ENCODE results near the gene TAGAP.
"Not testable (repeated sequence)": the region's sequence is repeated elsewhere in the genome, so short reads cannot be mapped to it uniquely, and the experiment has no call there.

TAGAP gene

DNA sequence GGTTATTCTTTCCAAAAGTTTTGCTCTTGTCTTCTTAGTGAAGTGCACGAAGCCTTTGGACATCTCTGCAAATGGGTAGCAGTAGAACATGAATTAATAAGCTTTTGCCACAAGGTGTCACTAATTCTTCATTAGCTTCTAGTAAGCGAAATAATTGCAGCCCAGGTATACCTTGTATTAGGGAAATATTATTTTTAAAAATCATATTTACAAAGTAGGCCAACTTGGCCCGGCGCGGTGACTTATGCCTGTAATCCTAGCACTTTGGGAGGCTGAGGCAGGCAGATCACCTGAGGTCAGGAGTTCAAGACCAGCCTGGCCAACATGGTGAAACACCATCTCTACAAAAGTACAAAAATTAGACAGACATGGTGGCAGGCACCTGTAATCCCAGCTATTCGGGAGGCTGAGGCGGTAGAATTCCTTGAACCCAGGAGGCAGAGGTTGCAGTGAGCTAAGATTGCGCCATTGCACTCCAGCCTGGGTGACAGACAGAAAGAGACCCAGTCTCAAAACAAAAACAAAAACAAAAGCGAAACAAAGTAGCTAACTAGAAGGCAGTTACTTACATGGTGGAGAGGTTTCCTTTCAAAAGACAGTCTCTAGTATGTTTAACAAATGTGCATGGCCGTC, 36.0 kb downstream of the TAGAP start:
- DNase-seq: peak; percentile 61

DNA sequence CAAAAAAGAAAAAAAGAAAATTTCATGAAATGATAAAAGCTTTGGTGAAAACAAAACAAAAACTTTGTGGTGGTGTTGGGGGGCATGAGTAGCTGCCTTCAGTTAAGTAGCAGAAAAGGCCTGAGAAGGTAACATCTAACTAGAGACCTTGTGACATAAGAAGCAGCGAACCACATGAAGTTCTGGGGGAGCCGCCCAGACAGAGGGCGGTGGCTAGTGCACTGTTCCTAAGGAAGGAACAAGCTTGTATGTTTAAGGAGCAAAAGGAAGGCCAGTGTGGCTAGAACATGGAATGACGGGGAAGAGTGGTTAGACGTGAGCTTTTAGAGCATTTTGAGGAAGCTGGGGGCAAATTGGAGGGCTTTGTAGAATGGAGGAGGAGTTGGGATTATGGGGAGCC, 37.3 kb downstream of the TAGAP start:
- DNase-seq: no peak

DNA sequence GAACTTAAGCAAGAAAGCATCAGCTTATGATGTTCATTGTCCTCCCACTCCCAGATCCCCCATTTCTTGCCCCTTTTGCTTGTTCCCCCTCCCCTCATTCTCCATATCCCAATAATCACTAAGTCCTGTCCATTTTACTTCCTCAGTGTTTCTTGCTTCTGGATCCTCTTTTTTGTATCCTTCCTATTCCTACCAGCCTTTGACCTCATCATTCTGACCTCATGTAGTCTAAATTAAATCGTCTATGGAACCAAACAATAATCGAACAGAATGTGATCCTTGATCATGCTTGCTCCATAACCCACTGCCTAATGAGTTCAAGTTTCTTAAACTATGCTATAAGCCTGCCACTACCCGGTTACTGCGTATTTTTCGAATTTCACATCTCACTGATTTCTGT, 39.4 kb downstream of the TAGAP start:
- DNase-seq: no peak

DNA sequence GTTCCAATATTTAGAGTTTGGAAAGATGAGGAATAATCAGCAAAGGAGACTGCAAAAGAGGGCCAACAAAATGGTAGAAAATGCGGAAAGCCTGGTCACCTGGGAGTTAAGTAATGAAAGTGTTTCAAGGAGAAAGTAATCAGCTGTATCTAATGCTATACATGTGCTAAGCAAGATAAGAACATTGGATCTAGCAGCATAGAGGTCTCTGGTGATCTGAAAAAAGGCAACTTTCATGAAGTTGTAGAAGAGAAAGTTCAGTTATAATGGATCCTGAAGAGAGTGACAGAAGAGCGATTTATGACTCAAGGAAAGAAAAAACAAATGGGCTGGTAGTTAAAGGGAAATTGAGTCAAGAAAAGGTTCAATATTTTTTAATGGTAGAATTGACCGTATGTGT, 40.2 kb downstream of the TAGAP start:
- no peak for DNase-seq

DNA sequence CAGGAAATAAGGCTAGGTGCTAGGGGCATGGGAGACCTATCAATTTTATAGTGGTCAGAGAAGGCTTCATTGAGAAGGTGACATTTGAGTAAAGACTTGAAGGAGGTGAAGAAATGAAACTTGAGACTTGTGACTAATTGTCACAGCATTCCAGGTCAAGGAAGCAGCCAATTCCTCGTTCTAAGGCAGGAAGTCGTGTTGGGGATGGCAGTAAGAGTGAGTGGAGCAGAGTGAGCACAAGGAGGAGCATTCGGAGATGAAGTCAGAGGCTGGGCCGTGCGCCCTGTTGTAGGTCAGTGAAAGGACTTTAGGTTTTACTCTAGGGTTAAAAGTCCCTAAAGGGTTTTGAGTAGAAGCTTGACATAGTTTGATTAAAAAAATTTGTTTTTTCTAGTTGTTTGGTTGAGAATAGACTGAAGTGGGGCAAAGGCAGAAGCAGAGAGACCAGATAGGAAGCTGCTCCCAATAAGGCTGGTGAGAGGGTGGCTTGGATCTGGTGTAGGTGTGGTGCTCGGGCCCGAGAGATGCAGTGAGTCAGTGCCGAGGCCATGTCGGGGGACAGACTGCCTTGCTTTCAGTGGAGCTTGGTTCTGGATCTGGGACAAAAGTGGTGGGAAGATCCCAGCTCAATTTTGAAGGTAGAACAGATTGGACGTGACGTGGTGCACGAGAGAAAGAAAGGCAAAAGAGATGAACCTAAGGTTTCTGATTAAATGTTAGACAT, 42.2 kb downstream of the TAGAP start:
- DNase-seq: no peak

DNA sequence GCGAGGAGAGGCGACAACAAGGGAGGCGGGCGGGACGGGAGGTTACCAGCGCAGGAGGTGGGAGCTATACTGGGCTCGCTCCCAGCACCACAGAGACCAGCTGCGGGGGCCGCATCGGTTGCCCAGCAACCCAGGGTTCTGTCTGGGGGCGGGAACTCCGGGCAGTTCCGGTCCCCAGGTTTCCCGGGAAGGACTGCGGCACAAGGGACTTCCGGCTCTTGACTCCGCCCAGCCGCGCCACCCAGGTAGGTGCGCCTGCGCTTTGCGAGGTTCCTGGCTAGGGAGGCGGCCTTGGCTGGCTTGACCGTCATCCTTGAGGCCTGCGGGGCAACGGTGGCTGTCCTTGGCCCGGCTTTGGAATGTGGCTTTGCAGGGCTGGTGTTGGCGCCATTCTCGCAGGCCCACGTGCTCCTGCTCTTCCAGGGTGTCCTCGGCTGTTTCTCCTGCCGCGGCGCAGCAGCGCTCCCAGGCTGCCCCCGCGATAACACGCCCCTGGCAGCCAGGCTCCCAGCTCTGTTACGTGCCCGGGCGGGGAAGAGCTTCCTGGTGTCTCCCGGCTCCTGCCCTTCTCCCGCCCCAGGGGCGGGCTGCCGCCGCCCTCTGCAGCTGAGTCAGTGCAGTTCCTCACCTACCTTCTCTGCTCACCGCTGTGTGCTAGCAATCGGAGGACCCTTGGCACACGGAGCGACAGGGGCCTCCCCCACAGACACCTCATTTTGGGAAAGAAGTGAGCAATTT, 45.0 kb downstream of the TAGAP start, which contains the start of gene RSPH3:
Gene RSPH3 (minus strand): TSS at position 537 of the 738 bp plus-strand sequence. CDS start 652 bp downstream, outside the sequence.
- peak; percentile 97 for DNase-seq

DNA sequence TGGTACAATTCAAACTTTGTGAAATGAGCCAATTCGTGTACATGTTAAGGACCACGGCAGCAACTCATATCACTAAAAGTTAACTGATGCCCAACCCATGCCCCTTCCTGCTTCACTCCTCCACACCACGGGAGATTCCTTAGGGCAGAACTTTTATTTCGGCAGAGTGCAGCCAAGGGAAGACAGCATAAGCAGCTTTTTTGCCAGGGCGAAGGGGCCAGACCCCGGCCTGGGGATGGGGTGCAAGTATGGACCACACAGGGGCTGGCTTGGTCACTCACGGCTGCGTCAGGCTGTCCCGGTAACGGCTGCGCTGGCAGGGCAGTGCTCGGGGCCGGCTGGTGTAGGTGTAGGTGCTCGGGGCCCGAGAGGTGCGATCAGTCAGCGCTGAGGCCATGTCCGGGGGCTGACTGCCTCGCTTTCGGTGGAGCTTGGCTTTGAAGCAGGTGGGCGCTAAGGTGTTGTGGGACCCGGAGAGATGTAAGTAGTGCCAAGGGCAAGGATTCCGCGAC, 45.6 kb downstream of the TAGAP start:
- peak; percentile 74 for DNase-seq

DNA sequence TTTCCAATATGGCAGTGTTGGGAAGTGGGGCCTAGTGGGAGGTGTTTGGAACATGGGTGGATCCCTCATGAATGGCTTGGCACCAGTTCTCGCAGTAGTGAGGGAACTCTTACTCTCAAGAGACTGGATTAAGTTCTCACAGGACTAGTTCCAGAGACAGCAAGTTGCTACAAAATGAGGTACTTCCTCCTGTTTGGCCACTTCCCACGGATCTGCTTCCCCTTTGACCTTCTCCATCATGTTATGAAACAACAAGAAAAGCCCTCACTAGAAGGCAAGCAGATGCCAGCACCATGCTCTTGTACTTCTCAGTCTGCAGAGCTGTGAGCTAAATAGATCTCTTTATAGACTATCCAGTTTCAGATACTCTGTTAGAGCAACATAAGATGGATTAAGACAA, 47.9 kb downstream of the TAGAP start:
- peak; percentile 4 for DNase-seq

DNA sequence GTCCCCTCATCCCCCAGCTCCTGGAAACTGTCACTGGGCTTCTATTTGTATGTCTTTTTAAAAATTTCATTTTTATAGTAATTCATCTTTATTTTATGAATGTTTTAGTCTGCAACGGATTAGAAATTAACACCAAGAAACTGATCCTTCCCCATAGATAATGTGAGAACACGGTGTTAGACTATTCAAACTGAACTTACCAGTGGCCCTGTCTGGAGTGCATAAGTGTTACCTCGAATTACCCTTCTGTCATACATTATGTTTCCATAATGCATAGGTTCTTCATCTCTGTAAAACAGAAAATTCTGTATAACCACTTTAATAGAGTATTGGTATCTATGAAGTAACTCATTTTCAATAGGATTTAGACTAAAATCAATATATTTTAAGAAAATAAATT, 51.2 kb downstream of the TAGAP start:
- no peak for DNase-seq

DNA sequence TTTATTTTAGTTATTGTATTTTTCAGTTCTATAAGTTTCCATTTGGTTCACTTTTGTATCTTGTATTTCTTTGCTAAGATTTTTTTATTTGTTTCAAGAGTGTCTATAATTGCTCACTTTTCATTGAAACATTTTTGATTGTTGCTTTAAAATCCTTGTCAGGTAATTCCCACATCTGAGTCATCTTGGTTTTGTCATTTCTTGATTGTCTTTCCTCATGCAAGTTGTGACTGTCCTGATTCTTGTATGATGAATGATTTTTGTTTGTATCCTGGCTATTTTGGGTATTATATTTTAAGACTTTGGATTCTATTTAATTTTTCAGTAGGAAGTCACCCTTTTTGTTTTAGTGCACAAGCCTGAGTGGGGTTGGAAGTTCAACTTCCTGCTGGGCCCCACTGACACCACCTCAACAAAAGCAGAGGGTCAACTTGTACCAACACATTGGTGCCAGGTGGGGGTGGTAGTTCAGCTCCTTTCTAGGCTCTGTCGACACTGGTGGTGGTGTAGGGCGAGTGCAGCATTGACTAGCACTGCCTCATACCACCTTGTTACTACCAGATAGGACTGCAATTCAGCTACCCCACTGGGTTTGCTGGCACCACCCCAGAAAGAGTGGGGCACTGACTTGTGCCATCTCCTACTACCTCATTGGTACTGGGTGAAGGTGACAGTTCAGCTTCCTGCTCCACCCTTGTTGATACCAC, 53.6 kb downstream of the TAGAP start:
- no peak for DNase-seq

DNA sequence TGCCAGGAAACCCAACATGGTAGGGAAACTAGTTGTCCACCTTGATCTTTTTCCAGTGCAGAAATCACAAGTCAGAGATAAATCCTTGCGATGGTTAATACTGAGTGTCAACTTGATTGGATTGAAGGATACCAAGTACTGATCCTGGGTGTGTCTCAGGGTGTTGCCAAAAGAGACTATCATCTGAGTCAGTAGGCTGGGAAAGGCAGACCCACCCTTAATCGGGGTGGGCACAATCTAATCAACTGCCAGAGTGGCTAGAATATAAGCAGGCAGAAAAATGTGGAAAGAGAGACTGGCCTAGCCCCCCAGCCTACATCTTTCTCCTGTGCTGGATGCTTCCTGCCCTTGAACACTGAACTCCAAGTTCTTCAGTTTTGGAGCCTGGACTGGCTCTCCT, 55.1 kb downstream of the TAGAP start:
- not testable (repeated sequence) for DNase-seq

DNA sequence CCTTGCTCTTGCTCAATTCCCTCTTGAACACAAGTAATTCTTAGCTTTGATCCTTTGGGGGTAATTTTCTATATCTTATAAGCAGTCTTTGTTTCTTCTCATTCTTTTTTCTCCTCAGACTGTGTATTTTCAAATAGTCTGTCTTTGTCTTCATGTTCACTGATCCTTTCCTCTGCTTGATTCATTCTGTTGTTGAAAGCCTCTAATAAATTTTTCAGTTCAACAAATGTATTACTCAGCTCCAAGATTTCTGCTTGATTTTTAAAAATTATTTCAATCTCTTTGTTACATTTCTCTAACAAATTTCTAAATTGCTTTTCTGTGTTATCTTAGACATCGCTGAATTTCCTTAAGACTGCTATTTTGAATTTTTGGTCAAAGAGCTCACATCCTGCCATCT, 56.3 kb downstream of the TAGAP start:
- no peak for DNase-seq

DNA sequence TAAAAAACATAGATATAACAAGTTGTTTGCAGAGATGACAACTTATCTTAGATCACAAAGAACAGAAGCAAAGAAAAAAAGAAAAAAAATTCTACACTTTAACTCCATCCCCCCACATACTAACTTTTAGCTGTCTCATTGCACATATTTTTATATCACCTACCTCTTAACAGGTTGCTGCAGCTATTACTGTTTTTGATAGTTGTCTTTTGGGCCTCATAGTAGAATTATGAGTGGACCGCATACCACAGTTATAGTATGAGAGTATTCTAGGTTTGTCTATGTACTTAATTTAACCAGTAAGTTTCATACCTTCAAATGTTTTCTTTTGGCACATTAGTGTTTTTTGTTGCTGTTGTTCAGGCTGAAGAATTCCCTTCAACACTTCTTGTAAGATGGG, 57.1 kb downstream of the TAGAP start:
- no peak for DNase-seq

Measured in DMS53 (cell line).